SK-MEL-5 (cell line): ENCODE measurements around the gene ASS1. TPM values are rescaled to one million over a fixed set of nuclear protein-coding genes. Genes with fewer than 3 reads are reported as not detected.
A peak's percentile ranks its signal among the peaks of the same experiment; 100 is the strongest.
"Not testable (repeated sequence)": the region's sequence is repeated elsewhere in the genome, so short reads cannot be mapped to it uniquely, and the experiment has no call there.

ENCODE experiments used
- DNase-seq: peaks from one replicate; pipeline ENCODE4 v3.0.0-alpha.2; 2016; ENCODE audit warnings: low read depth, low spot score
- in situ Hi-C: cut with HindIII; loops from 2 replicates; pipeline ENCODE4 v1.10.0; 2016; ENCODE audit warnings: low sequenced_read_pairs, high pct_unique_total_duplicates, low pct_unique_long_range_greater_than_20kb
- total RNA-seq: library from RNA; depleted of rRNA; stranded (reverse); fragments of >200 nt; shearing (Covaris generic); gene quantifications from 2 replicates; pipeline ENCODE4 v1.2.3, GENCODE V29; 2014

Gene ASS1
- total RNA-seq, 1 experiment from 2014 or later = 3.7 TPM

GRCh38 chr9:130430232-130430631 lies 14.5 kb upstream of the ASS1 start:
- in situ Hi-C loops = no loop called here
- DNase-seq = no peak

DNA sequence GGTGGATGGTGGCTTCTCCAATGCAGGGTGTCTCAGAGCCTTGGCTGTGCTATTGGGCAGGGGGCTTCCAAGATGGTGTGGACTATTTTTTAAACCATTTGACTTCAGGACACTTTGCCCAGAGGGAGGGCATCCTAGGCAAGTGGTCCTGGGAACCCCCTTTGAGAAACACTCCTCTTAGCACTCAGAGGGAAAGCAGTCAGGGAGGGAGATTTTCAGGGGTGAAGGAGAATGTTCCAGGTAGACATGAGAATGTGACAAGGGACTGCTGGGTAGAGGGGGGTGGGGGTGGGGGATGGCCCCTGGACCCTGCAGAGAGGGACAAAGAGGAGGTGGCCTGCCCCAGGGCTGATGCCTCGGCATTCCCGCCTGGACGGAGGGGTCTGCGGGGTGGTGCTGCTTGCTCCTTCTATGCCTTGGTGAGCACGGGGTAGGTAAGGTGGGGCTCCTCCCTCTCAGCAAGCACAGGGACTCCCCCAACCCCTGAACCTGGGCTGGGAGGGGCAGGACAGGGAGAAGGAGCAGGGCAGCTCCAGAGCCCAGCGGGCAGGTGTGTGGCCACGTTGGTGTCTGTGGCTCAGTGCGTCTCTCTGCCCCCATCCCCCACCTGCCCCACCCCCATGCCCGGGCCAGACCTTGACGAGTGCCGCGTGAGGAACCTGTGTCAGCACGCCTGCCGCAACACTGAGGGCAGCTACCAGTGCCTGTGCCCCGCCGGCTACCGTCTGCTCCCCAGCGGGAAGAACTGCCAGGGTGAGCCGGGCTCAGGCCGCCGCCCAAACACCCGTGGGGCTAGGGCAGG lies 13.8 kb upstream of the ASS1 start:
- DNase-seq = no peak
- in situ Hi-C loops = no loop called here

DNA sequence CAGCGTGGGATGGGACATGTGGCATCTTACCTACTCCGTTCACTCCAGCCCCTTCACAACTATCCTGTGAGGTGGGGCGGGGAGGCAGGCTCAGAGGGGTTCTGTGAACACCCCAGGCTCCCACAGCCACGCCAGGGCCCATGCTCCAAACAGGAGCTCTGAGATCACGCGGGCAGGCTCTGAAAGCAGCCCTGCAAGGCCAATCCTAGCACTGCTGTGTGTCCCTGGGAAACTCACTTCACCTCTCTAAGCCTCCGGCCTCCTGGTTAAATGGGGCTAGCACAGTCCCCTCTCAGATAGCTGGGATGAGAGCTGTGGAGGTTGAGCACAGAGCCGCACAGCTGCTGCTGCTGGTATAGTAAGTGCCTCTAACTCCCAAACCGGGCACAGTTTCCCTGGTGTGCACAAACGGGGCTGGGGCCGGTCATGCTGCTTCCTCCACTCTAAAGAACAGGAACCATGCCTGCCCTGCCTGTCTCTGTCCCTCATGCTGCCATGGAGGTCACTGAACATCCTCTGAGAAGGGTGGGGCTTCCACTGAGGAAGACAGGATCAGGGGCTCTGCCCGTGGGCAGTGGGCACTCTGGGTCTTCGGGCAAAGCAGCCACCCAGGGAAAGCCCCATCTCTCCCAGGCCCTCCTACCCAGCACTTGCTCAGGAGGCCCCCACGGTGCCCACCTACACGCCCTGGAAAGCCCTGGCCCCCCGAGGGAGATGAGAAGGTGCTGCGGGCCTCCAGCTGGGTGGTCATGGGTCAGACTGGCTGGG lies 13.0 kb upstream of the ASS1 start:
- in situ Hi-C loops = no loop called here
- DNase-seq = no peak

- no peak for DNase-seq
- in situ Hi-C loops = no loop called here
Measured at GRCh38 chr9:130432362-130432761, 12.4 kb upstream of the ASS1 start.

GRCh38 chr9:130432796-130433167 lies 12.0 kb upstream of the ASS1 start:
- in situ Hi-C loops = no loop called here
- no peak for DNase-seq

DNA sequence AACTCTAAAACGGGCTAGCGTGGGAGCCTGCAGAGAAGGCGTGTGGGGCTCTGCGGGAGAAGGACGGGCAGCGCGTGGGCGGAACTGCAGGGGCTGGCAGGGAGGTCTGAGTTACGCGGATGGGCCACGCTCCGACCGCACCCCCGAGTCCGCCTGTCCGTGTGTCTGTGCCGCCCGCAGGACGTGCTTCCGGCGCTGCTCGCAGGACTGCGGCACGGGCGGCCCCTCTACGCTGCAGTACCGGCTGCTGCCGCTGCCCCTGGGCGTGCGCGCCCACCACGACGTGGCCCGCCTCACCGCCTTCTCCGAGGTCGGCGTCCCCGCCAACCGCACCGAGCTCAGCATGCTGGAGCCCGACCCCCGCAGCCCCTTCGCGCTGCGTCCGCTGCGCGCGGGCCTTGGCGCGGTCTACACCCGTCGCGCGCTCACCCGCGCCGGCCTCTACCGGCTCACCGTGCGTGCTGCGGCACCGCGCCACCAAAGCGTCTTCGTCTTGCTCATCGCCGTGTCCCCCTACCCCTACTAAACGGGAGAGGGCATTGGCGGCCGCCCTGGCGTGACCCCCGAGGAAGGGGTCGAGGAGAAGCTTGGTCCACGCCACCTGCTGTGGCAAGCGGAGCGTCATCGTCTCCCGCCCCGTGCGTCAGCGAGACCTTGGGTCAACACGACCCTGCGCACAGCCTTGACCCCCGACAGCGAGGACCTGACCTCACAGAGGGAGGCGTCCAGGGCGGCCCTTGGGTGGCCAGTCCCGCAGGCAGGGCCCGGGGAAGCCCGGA lies 11.4 kb upstream of the ASS1 start:
- peak; percentile 57 for DNase-seq
- in situ Hi-C loops = no loop called here

DNA sequence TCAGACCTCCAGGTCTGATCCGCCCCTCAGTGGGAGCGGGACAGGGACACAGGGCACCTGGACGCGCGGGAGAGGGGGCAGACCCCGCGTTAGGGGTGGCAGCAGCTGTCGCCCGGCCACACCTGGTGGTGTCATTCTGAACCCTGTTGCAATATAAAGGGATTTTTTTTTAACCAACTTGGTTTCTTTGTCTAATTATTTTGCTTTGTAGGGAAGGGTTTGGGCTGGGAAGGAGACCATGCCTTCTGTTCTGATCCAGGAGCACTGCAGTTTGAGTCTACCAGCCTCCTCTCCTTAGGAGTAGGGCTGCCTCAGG lies 10.9 kb upstream of the ASS1 start:
- DNase-seq = no peak
- in situ Hi-C loops = no loop called here

DNA sequence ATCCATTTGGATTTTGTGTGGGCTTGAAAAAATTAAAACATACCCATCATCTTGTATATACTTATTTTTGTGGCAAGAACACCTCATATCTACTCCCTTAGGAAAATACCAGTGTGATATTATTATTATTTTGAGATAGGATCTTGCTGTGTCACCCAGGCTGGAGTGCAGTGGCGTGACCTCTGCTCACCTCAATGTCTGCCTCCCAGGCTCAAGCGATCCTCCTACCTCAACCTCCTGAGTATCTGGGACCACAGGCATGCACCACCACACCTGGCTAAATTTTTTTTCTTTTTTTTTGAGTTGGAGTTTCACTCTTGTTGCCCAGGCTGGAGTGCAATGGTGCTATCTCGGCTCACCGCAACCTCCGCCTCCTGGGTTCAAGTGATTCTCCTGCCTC lies 10.1 kb upstream of the ASS1 start:
- DNase-seq, in situ Hi-C loops: not testable (repeated sequence)

DNA sequence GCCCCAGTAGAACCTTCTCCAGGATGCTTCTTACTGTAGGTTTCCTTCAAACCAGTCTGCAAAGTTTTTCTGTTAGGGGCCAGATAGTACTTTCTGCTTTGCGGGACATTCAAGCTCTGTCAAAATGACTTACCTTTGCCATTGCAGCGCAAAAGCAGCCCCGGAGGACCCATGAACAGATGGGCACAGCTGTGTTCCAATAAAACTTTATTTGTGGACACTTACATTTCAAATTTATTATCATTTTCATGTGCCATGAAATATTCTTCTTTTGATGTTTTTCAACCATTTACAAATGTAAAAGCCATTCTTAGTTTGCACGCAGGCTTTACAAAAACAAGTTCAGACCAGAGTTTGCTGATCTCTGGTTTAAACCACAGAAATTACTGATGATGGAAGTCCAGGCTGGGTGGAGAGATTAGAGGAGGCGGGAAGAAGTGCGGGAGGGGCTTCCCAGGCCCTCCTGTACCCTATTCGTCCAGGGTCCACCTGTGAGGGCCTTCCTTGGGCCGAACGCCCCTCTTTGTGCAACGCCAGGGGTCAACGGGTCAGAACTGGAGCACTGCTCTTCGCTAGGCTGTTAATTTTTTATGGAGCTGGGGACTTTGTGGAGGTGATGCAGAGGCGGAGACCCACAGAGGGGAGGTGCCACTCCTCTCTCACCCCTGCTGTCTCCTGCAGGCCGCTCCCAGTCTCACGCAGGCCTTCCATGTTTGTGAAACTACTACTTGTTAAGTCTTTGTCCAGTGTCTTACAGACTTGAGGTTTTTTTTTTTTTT lies 7.6 kb upstream of the ASS1 start:
- no peak for DNase-seq
- in situ Hi-C loops = no loop called here

DNA sequence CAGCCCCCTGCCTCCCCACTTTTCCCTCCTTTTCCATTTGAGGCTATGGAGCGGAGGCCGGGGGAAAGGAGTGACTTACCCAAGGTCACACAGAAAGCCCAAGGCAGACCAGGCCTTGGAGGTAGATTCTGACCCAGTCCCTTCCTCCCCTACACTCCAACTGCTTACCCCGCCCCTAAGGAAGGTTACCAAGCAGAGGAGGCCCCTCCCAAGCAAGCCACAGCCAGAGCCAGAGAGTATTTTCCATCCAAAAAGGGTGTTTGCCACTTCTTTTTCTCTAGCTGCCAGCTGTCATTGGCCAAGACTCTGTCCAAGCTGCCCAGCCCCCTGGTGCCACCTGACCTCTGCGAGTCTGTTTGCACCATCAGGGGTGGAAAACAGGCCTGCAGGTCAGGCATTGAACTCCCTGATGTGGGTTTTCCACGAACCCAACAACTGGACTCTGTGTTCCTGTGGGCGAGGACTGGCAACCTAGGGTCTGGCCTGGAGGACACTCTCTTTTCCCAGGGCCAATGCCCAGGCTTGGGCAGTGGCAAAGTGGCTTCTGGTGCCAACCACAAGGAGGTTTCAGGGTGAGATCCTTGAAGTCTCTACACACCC lies 6.3 kb upstream of the ASS1 start:
- in situ Hi-C loops = no loop called here

DNA sequence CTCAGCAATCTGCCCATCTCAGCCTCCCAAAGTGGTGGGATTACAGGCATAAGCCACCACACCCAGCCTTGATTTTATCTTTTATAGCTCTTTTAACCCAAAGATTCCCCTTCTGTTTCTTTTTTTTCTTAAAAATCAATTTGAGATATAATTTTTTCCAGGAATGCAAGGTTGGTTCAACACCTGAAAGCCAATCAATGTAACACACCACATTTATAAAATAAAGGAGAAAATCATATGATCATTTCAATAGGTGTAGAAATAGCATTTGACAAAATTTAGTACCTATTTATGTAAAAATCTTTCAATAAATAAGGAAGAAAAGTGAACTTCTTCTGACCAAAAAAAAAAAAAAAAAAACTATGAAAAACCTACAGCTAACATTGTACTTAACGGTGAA lies 3.7 kb upstream of the ASS1 start:
- no peak for DNase-seq
- in situ Hi-C loops = no loop called here

More for the DNA sequence above, 6.3 kb upstream of the ASS1 start:
- no peak for DNase-seq

DNA sequence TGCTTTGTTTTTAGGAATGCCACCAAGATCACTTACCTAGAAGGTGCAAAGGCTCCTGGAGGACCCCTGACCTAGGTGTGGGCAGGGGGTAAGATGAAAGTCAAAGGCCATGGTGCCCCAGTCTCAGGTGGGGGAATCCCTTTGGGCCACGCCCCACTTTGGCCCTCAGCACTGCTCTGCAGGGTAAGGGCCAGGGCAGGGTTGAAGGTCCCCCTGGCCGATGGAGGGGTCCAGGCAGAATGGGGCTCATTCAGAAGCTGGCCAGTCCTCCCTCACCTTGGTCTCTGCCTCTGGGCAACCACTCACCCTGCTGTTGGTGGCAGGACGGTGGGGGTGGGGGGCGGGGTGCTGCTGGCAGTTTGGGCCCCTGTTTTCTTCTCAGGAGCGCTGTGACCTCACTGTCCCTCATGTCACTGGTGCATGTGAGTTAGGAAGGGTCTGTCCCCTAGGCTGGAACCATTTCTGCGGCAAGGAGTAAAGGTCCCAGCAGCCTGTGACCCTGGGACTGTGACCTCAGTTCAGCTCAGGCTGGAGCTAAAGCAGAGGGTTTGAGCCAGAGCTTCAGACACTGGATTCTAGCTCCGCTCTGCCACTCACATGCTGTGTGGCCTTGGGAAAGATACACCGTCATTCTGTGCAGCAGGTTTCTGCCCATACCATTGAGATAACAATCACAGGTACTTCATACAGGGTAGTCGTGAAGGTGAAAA lies 1.9 kb upstream of the ASS1 start:
- in situ Hi-C loops = no loop called here
- DNase-seq = no peak

GRCh38 chr9:130443456-130443801 lies 1.3 kb upstream of the ASS1 start:
- in situ Hi-C loops = no loop called here
- no peak for DNase-seq

DNA sequence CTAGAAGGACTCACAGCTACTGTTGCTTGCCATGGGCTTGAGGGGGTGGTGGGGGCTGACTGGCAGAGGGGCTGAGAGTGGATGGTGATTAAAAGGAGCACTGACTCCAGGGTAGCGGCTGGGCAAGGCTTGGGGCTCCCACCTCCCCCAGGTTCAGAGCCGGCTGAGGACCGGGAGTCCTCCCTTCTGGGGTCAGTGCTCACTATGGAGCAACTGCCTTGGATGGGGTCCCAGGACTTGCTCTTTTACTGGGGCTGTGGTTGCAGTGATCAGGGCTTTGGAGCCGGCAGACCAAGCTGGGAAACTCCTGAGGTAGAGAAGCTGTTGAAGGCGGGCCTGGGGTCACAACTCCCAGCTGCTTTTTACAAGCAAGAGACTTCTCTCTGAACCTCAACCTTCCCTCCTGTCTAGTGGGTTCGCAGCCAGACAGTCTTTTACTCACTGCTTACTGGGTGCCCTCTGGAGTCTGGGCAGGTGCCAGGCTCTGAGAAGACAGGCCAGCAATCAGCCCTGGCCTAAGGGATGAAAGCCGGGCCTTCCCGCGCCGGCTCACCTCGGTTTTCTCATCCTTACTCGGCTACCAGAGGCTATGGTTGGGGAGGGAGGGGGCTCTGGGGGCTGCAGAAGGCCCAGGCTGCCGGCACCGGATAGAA lies 795 bp upstream of the ASS1 start:
- no peak for DNase-seq
- in situ Hi-C loops = no loop called here

GRCh38 chr9:130445268-130445983 lies 665 bp downstream of the ASS1 start:
- in situ Hi-C loops = no loop called here
- no peak for DNase-seq
